T47D (cell line): ENCODE data around the gene PPFIA4.

ENCODE experiments used
- DNase-seq, 2 experiments: peaks; one replicate each; pipeline versions ENCODE4 v3.0.0 to v3.0.0-alpha.2; 2011 to 2012; ENCODE audit warnings: low read depth in 1 of 2, low spot score in 1 of 2
- JUND ChIP-seq: IDR thresholded peaks from 2 replicates; pipeline ENCODE4 v1.6.1; 2012; ENCODE audit warnings: low read depth
- in situ Hi-C: cut with HindIII; loops from 2 replicates; pipeline ENCODE4 v1.10.0; 2016; ENCODE audit warnings: low sequenced_read_pairs, low pct_unique_long_range_greater_than_20kb

Gene PPFIA4

DNA sequence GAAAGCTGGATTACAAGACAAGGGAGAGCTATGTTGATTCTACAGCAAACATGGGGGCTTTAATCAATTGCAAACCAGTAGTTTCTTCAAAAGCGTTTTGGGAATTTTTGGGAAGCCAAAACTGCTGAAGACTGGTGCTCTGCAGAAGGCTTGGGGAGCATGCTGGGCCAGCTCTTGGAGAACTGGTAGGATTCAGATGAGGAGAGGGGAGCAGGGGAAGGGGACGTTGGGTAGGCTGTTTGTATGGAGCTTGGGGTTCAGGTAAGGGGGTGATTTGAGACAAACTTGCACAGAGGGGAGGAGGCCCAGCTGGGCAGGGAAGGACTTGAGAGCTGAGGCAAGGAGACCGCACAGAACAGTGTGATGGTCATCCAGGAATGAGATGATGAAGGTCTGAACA is 62.1 kb downstream of the PPFIA4 start:
- no peak for DNase-seq
- in situ Hi-C loops, result no loop called here
- no peak for TF ChIP-seq JUND

- in situ Hi-C loops, result no loop called here
- no peak for TF ChIP-seq JUND
- DNase-seq, result peak in 1 of 2 experiments; percentile 87
Measured at GRCh38 chr1:203089001-203089650, 62.8 kb downstream of the PPFIA4 start.

DNA sequence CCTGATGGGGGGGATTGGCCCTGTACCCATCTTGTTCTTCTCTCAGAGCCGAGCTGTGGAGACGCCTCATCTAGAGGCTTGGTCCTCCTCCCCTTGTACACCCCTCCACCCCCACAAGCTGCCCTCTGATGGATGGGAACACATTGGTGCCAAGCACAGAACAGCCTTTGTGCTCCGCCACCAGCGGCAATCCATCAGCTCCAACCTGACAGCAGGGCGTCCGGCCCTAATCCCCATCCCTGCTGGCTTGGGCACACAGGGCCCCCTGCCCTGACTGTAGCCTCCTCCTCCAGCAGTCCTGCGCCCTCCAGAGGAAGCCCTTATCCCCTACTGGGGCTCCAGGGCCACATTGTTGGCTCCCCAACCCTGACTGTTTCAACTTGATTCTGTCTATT is 63.4 kb downstream of the PPFIA4 start:
- in situ Hi-C loops, result no loop called here
- no peak for TF ChIP-seq JUND
- peak in 1 of 2 experiments; percentile 57 for DNase-seq

DNA sequence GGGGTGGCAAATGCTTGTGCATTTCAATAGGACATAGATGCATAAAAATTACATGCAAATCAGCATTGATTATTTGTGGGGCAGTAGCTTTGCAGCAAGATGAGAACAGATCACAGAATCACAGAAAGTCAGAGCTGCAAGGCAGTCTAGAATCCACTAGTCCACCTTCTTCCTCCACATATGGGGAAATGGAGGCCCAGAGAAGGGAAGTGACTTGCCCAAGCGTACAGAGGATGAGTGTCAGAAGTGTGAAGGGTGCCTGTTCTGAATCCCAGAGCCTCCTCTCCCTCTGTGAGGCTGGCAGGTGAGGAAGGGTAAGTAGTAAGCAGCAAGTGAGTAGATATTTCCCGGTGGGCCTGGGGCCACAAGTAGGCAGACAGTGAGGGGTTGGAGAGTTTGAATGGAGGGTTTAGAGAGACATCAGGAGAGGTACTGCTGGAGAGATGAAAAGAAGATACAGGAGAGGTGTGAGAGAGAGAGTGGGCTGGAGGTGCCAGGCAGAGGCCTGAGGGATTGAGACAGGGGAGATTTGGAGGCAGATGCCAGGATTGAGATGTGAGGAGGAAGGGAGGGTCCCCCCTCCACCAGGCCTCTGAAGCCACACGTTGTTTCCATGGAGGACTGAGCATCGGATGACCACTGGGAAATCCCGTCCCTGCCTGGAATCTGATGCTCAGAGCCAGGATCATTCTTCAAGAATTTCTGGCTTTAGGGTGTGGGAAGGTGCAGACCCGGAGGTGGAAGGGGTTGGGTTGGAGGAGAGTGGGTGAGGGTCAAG is 64.3 kb downstream of the PPFIA4 start:
- in situ Hi-C loops, result no loop called here
- no peak for TF ChIP-seq JUND
- DNase-seq, result no peak

DNA sequence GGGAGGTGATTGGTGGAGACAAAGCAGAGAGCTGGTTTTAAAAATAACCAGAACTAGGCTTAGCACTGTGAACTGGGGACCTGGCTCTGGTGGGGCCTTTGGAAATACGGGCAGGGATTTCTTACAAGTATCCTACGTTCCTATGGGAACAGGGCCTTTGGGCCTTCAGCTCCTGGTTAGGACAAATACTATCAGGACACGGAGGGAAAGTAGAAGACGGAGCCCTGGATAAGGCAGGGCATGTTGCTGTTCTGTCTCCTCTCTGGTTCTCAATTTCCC is 64.8 kb downstream of the PPFIA4 start:
- in situ Hi-C loops, result no loop called here
- no peak for TF ChIP-seq JUND
- DNase-seq, result no peak

DNA sequence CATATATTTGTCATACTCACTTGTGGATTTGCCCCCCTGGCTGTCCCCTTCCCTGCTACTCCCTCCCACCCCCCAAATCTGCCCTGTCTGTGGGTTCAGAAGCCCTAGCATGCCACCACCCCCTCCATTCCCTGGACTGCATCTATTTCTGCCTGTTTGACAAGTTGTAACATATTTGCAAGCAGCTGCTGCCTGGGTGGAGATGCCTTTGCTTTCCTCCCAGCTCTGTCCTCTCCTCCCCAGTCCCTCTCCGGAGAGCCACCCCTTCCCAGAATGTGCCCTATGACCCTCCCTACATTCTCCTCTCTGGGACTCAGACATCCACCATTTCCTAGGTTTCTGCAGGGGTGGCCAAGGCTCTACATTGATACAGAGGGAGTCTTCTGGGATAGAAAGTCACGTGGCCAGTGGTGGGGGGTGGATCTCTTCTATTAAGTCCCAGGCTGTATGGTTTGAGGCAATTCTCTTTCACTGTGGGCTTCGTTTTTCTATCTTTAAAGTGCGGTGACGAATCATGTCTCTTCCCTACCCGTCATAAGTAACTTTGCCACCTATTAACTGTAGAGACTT is 65.6 kb downstream of the PPFIA4 start:
- no peak for TF ChIP-seq JUND
- no peak for DNase-seq
- in situ Hi-C loops, result no loop called here

- in situ Hi-C loops, result no loop called here
- no peak for DNase-seq
- TF ChIP-seq JUND, result no peak
Measured at GRCh38 chr1:203093754-203094410, 67.6 kb downstream of the PPFIA4 start.

DNA sequence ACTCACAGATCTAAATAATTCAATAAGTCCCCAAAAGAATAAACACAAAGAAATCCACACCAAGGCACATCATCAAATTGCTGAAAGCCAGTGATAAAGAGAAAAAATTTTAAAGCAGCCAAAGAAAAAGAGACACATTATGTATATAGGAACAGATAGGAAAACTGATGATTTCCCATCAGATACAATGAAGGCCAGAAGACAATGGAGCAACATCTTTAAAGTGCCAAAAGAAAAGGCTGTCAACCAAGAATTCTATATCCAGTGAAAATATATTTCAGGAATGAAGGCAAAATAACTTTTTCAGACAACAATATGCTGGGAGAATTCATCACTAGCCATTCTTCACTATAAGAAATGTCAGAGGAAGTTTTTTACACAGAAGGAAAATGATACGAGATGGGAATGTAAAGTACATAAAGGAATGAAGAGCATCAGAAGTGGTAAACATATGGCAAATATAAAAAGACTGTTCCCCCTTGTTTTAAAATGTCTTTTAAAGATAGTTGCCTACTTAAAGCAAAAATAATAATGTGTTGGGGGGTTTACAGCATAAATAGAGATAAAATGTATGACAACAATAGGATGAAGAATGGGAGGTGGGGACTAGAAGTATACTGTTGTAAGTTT is 68.9 kb downstream of the PPFIA4 start:
- in situ Hi-C loops, result no loop called here

DNA sequence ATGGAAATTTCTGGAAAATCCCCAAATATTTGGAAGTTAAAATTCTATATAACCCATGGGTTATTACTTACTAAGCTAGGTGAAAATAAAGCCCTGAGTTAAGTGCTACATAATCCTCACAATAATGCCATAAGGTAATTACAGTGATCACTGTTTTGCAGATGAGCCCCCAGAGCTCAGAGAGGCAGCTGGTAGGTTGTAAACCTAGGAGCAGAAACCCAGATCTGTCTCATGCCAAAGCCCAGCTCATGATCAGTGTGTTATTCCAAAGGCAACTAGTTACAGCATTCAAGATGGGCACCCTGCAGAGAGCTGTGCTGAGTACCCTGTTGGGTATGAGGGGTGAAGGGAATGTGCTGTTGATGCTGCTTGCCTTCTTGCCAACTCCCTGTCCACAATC is 70.3 kb downstream of the PPFIA4 start:
- in situ Hi-C loops, result no loop called here
- no peak for DNase-seq
- TF ChIP-seq JUND, result no peak

More for the DNA sequence above, 68.9 kb downstream of the PPFIA4 start:
- no peak for TF ChIP-seq JUND
- no peak for DNase-seq

GRCh38 chr1:203097001-203097400 is 70.7 kb downstream of the PPFIA4 start:
- DNase-seq, result no peak
- TF ChIP-seq JUND, result no peak
- in situ Hi-C loops, result no loop called here

DNA sequence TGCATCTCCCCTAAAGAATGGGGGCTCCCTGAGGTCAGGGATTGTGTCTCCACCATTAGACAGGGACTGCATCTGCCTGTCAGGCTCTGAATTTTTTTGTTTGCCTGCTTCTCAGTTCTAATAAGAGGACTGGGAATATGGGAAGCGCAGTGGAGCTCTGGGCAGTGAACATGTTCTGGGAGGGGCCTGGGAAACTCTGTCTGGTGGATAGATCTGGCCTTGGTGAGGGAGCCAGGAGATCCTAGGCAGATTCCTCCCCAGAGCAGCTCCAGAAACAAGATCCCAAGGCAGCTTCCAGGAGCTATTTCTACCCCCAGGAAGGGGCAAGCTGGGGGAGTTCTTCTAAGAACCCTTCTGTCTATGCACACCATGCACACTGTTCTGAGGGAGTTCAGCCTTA is 72.2 kb downstream of the PPFIA4 start:
- TF ChIP-seq JUND, result no peak
- no peak for DNase-seq
- in situ Hi-C loops, result no loop called here

DNA sequence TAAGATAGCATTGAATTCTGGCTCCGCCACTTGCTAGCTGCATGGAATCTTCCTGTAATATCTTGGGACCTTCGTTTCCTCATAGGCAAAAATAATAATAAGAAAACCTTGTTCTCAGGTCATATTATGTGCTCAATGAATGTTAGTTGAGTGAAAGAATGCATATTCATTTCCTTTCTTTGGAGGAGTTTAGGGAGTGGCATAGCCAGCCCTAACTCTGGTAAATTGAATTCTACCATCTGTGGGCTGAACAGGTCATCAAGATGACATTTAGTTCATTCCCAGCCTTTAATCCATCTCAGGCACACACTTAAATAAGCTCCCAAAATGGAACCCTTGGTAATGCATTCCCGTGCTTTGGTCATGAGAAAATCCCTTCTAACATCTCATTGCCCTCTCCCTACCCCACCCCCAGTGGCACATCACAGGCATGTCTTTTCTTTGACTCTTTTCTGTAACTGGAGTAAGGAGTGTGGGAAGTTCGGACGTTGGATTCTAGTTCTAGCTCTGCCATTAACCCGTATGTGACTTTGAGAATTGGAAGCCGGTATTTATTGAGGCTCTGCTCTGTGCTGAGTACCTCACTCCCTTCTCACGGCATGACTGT is 72.7 kb downstream of the PPFIA4 start:
- TF ChIP-seq JUND, result no peak
- no peak for DNase-seq
- in situ Hi-C loops, result no loop called here
